ENCODE data around the gene LRRC58. TPM values are rescaled to one million over a fixed set of nuclear protein-coding genes. Genes with fewer than 3 reads are reported as not detected.

The LRRC58 gene
- total and polyA plus RNA-seq, 2 of the 8 experiments (the other 6 are each of a cell fraction or from before 2014, with no cell fraction given) = 4.3 to 15.4 TPM

- TF ChIP-seq TAF1 (IDR thresholded peaks at IDR 0.05; ENCODE audit: low read depth, low read length) = no peak
- no peak for TF ChIP-seq KDM5A (IDR thresholded peaks at IDR 0.05; ENCODE audit: low read length)
- TF ChIP-seq RAD21 (IDR thresholded peaks at IDR 0.05 in 1 of 2, conservative IDR thresholded peaks at IDR 0.05 in 1 of 2; ENCODE audit: low read depth in 2 of 2, low read length in 2 of 2) = no peak
- TF ChIP-seq GTF2F1 (IDR thresholded peaks at IDR 0.05; ENCODE audit: borderline replicate concordance, low read depth, low read length) = no peak
- TF ChIP-seq SIX5 (IDR thresholded peaks at IDR 0.05; ENCODE audit: low read depth, low read length) = no peak
- TF ChIP-seq EZH2 (IDR thresholded peaks at IDR 0.05; ENCODE audit: low read depth, low read length, severe bottlenecking) = no peak
- TF ChIP-seq MAX (IDR thresholded peaks at IDR 0.05) = no peak
- no peak for TF ChIP-seq KDM4A (IDR thresholded peaks at IDR 0.05; ENCODE audit: low read depth, low read length, severe bottlenecking)
- TF ChIP-seq TCF12 (IDR thresholded peaks at IDR 0.05; ENCODE audit: low read depth, low read length) = no peak
These were observed 67.9 kb downstream of the LRRC58 start (continued) for GRCh38 chr3:120281261-120281660.

All from H1 (cell line).